NCI-H187 (cell line): ENCODE measurements around the gene FBXL20.
"Not testable (repeated sequence)": the region's sequence is repeated elsewhere in the genome, so short reads cannot be mapped to it uniquely, and the experiment has no call there.

ENCODE experiments used
- DNase-seq, 2 experiments: peaks; one replicate each; lab custom pipeline; 2025; lab: John Stamatoyannopoulos, UW

FBXL20 gene

GRCh38 chr17:39332092-39332491 is 69.3 kb downstream of the FBXL20 start:
- no peak for DNase-seq

DNA sequence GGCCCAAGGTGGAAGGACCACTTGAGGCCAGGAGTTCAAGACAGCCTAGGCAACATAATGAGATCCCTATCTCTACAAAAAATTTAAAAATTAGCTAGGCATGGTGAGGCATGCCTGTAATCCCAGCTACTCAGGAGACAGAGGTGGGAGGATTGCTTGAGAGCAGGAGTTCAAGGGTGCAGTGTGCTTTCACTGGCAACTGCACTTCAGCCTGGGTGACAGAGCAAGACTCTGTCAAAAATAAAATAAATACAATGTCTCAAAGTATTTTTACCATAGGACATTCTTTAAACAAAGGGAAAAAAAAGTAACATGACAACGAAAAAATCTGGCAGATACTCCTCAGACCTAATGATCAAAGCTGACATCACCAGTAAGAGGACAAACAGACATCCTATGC is 72.6 kb downstream of the FBXL20 start:
- DNase-seq = no peak

DNA sequence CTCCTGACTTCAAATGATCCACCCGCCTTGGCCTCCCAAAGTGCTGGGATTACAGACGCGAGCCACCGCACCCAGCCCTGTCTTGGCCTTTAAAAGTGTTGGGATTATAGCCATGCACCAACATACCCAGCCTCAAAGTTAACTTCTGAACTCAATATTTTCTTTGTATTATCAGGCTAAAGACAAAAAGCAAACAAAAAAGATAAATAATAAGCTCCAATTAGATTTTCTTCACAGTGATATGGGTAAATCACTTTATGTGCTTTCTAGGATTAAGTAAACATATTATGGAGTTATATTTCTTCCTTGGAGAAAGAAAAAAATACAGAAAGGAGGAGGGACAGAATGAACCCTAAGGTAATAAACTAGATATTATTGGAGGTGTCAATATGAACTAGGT is 74.3 kb downstream of the FBXL20 start:
- no peak for DNase-seq

GRCh38 chr17:39325528-39326240 is 75.7 kb downstream of the FBXL20 start:
- DNase-seq = no peak

- DNase-seq = no peak
Observed at GRCh38 chr17:39318636-39319035, 82.8 kb downstream of the FBXL20 start.

- DNase-seq = no peak
Observed at GRCh38 chr17:39306509-39307212, 94.8 kb downstream of the FBXL20 start.

DNA sequence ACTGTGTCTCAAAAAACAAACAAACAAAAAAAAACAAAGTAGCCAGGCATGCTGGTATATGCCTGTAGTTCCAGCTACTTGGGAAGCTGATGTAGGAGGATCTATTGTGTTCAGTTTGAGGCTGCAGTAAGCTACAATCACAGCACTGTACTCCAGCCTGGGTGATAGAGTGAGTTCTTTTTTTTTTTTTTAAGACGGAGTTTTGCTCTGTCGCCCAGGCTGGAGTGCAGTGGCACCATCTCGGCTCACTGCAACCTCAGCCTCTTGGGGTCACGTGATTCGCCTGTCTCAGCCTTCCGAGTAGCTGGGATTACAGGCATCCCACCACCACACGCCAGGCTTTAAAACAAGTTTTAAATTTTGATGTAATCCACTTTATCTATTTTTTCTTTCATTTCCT is 95.4 kb downstream of the FBXL20 start:
- no peak for DNase-seq

- DNase-seq = no peak
Observed at GRCh38 chr17:39304188-39304587, 97.2 kb downstream of the FBXL20 start.

GRCh38 chr17:39294060-39294459 is 107.4 kb downstream of the FBXL20 start:
- no peak for DNase-seq

- DNase-seq = not testable (repeated sequence)
Observed at GRCh38 chr17:39292546-39292945, 108.9 kb downstream of the FBXL20 start.

- DNase-seq = not testable (repeated sequence)
Observed at GRCh38 chr17:39286513-39286912, 114.9 kb downstream of the FBXL20 start.

- DNase-seq = no peak
Observed at GRCh38 chr17:39284685-39285084, 116.7 kb downstream of the FBXL20 start.

- no peak for DNase-seq
Observed at GRCh38 chr17:39283896-39284295, 117.5 kb downstream of the FBXL20 start.

DNA sequence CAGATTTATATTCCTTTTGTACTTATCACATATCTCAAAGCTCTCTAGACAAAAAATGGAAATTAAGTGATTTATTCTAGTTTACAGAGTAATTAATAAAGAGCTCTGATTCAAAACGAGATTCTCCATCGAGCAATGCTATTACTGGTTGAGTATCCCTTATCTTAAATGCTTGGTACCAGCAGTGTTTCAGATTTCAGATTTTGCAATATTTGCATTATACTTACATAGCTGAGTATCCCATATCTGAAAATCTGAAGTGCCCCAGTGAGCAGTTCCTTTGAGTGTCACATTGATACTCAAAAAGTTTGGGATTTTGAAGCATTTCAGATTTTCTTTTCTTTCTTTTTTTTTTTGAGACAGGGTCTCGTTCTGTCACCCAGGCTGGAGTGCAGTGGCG is 118.3 kb downstream of the FBXL20 start:
- DNase-seq = no peak

GRCh38 chr17:39281806-39282205 is 119.6 kb downstream of the FBXL20 start:
- no peak for DNase-seq

- DNase-seq = not testable (repeated sequence)
Observed at GRCh38 chr17:39278246-39278645, 123.2 kb downstream of the FBXL20 start.

- no peak for DNase-seq
Observed at GRCh38 chr17:39277110-39277509, 124.3 kb downstream of the FBXL20 start.

DNA sequence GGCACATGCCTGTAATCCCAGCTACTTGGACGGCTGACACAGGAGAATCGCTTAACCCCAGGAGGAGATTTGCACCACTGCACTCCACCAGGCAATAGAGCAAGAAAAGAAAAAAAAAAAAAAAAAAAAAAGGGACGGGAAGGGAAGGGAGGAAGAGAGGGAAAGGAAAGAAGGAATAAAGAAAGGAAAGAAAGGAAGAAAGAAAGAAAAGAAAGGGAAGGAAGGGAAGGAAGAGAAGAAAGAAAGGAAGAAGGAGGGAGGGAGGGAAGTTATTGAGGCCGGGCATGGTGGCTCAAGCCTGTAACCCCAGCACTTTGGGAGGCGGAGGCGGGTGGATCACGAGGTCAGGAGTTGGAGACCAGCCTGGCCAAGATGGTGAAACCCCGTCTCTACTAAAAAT is 125.3 kb downstream of the FBXL20 start:
- no peak for DNase-seq

DNA sequence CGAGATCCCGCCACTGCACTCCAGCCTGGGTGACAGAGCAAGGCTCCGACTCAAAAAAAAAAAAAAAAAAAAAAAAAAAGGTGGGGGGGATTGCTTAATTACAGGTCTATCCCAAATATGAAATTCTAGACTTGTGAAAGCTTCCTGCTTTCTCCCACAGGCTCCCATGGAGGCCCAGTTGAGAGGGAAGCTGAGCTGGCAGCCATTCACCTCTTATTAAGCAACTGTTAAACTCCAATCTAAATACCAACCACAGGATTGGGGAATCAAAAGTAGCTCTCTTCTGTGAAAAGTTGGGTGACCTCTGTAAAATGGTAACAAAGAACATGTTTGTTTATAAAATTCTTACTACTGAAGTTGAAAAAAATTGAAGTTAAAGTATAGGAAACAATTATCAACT is 129.9 kb downstream of the FBXL20 start:
- DNase-seq = no peak

DNA sequence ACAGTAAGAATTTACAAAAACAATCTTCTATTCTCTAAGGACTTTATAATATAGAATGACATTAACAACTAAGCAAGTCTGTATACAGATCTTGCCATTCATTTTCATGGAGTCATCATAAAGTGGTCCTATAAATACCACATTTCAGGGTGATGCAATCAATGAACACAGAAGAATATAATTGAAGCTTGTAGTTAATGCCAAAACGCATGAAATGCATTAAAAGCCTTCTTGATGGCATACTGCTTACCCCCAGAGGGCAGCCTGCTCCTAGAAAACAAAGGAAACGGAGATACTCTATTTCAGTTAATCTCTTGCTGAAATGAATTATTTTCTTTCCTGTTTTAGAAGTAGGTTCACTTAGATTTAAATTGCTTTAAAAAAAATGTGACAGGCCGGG is 130.5 kb downstream of the FBXL20 start:
- DNase-seq = no peak

DNA sequence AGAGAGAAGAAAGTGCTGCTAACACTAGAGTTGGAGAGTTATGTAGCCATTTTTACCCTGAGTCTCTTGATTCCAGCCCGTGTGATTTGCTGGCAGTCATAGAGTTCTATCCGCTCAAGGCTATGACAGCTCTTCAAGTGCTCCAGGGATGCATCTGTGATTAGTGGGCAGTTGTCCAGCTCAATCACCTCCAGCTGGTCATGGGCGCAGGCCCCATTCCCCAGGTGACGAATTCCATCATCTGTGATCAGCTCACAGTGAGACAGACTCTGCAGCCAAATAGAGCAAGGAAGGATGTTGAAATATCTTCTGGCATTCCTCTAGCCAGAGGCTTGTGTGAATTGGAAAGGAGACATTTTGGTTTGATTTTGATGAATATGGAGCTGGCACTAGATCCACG is 137.3 kb downstream of the FBXL20 start:
- no peak for DNase-seq

GRCh38 chr17:39261286-39261685 is 140.1 kb downstream of the FBXL20 start:
- DNase-seq = peak in 1 of 2 experiments; percentile 5

- DNase-seq = no peak
Observed at GRCh38 chr17:39252788-39253460, 148.5 kb downstream of the FBXL20 start.
